ENCODE results near the gene CLCN1. TPM values are rescaled to one million over a fixed set of nuclear protein-coding genes. Genes with fewer than 3 reads are reported as not detected.

CLCN1 gene
- total and polyA plus RNA-seq, 2 of the 4 experiments (the other 2 are of a cell fraction) = not detected

DNA sequence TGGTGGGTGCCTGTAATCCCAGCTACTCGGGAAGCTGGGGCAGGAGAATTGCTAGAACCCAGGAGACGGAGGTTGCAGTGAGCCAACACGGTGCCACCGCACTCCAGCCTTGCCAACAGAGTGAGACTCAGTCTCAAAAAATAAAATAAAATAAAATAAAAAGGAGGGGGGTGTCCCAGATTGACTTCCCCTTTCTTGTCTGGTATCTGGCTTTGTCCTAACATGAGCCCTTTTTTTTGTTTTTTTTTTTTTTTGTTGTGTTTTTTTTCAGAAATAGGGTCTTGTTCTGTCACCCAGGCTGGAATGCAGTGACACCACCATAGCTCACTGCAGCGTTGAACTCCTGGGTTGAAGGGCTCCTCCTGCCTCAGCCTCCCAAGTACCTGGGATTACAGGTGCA, 23.0 kb upstream of the CLCN1 start:
- POLR2A ChIA-PET (ENCODE audit: unreplicated experiment) = no interaction called here

More for the DNA sequence above, 23.0 kb upstream of the CLCN1 start:
- no TSS peak for BruUV-seq (replicated peaks)
- no peaks in the 10 kb centered on the region for H3K27me3 ChIP-seq (ENCODE audit: control insufficient read depth, insufficient read depth, low read length)
- H2BK15ac ChIP-seq (ENCODE audit: low read depth, low read length) = no peak overlapping the region
- no peak for TF ChIP-seq FOS (IDR thresholded peaks at IDR 0.05; ENCODE audit: low read depth, low read length)
- no peak for TF ChIP-seq POLR2A (IDR thresholded peaks at IDR 0.05; ENCODE audit: low read depth, low read length)
- TF ChIP-seq, protein P1, sequence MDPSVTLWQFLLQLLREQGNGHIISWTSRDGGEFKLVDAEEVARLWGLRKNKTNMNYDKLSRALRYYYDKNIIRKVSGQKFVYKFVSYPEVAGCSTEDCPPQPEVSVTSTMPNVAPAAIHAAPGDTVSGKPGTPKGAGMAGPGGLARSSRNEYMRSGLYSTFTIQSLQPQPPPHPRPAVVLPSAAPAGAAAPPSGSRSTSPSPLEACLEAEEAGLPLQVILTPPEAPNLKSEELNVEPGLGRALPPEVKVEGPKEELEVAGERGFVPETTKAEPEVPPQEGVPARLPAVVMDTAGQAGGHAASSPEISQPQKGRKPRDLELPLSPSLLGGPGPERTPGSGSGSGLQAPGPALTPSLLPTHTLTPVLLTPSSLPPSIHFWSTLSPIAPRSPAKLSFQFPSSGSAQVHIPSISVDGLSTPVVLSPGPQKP (IDR thresholded peaks at IDR 0.05; ENCODE audit: borderline replicate concordance, low read depth, low read length) = no peak
- no peak for TF ChIP-seq MXI1 (IDR thresholded peaks at IDR 0.05; ENCODE audit: borderline replicate concordance, low read depth, low read length)
- no peak for TF ChIP-seq BHLHE40 (IDR thresholded peaks at IDR 0.05; ENCODE audit: low read depth, low read length)
- H2BK20ac ChIP-seq (ENCODE audit: low read depth, low read length) = no peak overlapping the region
- no peak overlapping the region for H3K4ac ChIP-seq (ENCODE audit: low read depth, low read length)
- peaks cover 9% of the 10 kb centered on the region; the same call in 1 of the 2 replicates for H4K20me1 ChIP-seq (ENCODE audit: insufficient read depth, low read length)
- dilution Hi-C loops (cut with HindIII; ENCODE audit: low sequenced_read_pairs, unreplicated experiment) = no loop called here
- H3K9me1 ChIP-seq (ENCODE audit: insufficient read depth, low read length) = peaks cover 9% of the 10 kb centered on the region
- no peak overlapping the region for H3K18ac ChIP-seq (ENCODE audit: low read depth, low read length)
- H3K27ac ChIP-seq (ENCODE audit: insufficient read depth, low read length) = no peak overlapping the region
- no CpG with 5 or more reads among the region's 5 CpGs for WGBS, 2 experiments (ENCODE audit: extremely low coverage in 2 of 2, insufficient read length in 1 of 2)
- H2AK9ac ChIP-seq (replicated peaks; ENCODE audit: low read depth, low read length, poor library complexity) = no peak overlapping the region
- intact Hi-C loops (cut with micrococcal nuclease) = no loop called here
- H2BK120ac ChIP-seq (ENCODE audit: low read depth, low read length) = no peak overlapping the region
- no peak overlapping the region for H3K9ac ChIP-seq (ENCODE audit: low read depth, low read length)
- peaks cover 16 to 47% of the 10 kb centered on the region in 2 experiments; a peak in 3 of 4 replicates for H3K79me1 ChIP-seq (ENCODE audit: low read depth in 1 of 2, low read length in 2 of 2)
- H2AK5ac ChIP-seq (ENCODE audit: low read depth, low read length) = no peak overlapping the region
- in situ Hi-C loops (cut with MboI; ENCODE audit: low sequenced_read_pairs) = no loop called here
- H3K4me2 ChIP-seq (ENCODE audit: low read depth, low read length) = no peak overlapping the region
- ATAC-seq (ENCODE audit: low read depth) (no peak), DNase-seq (no peak)
- H2AFZ ChIP-seq (replicated peaks; ENCODE audit: low read length, poor library complexity) = no peak overlapping the region
- no peak overlapping the region for H4K5ac ChIP-seq (ENCODE audit: low read depth, low read length)
- CTCF ChIA-PET = interaction anchor here (1.3 kb wide), 1 partner anchor 53 kb away, joined by 4 read pairs; no protein-coding TSS in a partner anchor
- peaks cover 28% of the 10 kb centered on the region for H3K36me3 ChIP-seq (ENCODE audit: control insufficient read depth, insufficient read depth, low read length)
- H3K9me3 ChIP-seq (ENCODE audit: control insufficient read depth, insufficient read depth, low read length) = no peaks in the 10 kb centered on the region
- no peak overlapping the region for H4K8ac ChIP-seq (ENCODE audit: low read depth in 2 of 2, low read length in 2 of 2)
- H3K4me1 ChIP-seq (ENCODE audit: control insufficient read depth, insufficient read depth, low read length) = peaks cover 9% of the 10 kb centered on the region
- H4K91ac ChIP-seq (ENCODE audit: insufficient read depth, low read depth, low read length) = no peak overlapping the region
- H3K14ac ChIP-seq (replicated peaks; ENCODE audit: low read depth, low read length) = no peak overlapping the region
- no peak overlapping the region for H3K4me3 ChIP-seq (ENCODE audit: insufficient read depth, low read depth, low read length)
- no peak overlapping the region for H2BK5ac ChIP-seq (ENCODE audit: low read depth, low read length, poor library complexity, severe bottlenecking)
- H3K56ac ChIP-seq (ENCODE audit: extremely low read depth, insufficient read depth, low read length) = no peak overlapping the region
- H3K23ac ChIP-seq (ENCODE audit: low read depth, low read length) = no peak overlapping the region

Data from IMR-90 (cell line).